ENCODE data around the gene KLHL21.

DNA sequence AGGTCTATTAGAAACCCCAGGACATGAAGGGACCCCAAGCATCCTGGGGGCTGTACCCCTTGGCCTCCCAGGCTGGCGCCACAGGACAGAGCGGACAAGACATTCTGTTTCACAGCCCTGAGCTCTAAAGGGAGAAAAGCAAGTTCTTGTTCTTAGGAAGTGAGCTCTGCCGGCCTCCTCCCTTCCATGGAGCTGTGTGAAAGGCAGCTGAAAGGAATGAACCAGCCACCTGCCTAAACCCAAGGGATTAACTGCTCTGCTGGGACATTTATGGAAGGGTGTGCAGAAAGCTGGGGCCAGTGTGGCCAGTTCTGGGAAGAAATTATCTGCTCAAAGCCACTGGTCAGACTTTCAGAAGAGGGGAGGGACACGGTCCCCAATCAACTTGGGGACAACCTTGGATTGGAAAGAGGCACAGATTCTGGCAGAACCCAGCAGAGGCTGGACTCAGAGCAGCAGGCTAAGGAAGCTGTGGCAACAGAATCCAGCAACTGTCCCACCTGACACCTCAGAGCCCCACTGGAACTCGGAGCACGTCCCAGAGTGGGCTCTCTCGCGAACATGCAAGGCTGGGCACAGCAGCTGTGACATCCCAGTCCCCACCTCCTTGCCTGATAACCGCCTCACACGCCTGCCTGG lies 2.1 kb downstream of the KLHL21 start:
- TF ChIP-seq POLR2A (IDR thresholded peaks at IDR 0.05; ENCODE audit: low read depth, low read length) (no peak), RFX5 (IDR thresholded peaks at IDR 0.05; ENCODE audit: low read depth, low read length) (no peak), CEBPB (IDR thresholded peaks at IDR 0.05; ENCODE audit: low read depth, low read length) (no peak), NFE2L2 (IDR thresholded peaks at IDR 0.05; ENCODE audit: low read depth, low read length) (no peak), SMC3 (IDR thresholded peaks at IDR 0.05; ENCODE audit: low read depth, low read length) (no peak), RAD21 (IDR thresholded peaks at IDR 0.05; ENCODE audit: low read length) (no peak), BHLHE40 (IDR thresholded peaks at IDR 0.05; ENCODE audit: low read depth, low read length) (no peak), CHD1 (IDR thresholded peaks at IDR 0.05; ENCODE audit: low read depth, low read length) (no peak), MAFK (IDR thresholded peaks at IDR 0.05; ENCODE audit: low read depth, low read length) (no peak), RCOR1 (IDR thresholded peaks at IDR 0.05; ENCODE audit: insufficient replicate concordance, low read length) (no peak), FOS (IDR thresholded peaks at IDR 0.05; ENCODE audit: low read depth, low read length) (no peak), MXI1 (IDR thresholded peaks at IDR 0.05; ENCODE audit: borderline replicate concordance, low read depth, low read length) (no peak)
- TF ChIP-seq, protein P1, sequence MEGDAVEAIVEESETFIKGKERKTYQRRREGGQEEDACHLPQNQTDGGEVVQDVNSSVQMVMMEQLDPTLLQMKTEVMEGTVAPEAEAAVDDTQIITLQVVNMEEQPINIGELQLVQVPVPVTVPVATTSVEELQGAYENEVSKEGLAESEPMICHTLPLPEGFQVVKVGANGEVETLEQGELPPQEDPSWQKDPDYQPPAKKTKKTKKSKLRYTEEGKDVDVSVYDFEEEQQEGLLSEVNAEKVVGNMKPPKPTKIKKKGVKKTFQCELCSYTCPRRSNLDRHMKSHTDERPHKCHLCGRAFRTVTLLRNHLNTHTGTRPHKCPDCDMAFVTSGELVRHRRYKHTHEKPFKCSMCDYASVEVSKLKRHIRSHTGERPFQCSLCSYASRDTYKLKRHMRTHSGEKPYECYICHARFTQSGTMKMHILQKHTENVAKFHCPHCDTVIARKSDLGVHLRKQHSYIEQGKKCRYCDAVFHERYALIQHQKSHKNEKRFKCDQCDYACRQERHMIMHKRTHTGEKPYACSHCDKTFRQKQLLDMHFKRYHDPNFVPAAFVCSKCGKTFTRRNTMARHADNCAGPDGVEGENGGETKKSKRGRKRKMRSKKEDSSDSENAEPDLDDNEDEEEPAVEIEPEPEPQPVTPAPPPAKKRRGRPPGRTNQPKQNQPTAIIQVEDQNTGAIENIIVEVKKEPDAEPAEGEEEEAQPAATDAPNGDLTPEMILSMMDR (conservative IDR thresholded peaks at IDR 0.05; ENCODE audit: low read depth, low read length) = no peak
- TF ChIP-seq, protein P2, sequence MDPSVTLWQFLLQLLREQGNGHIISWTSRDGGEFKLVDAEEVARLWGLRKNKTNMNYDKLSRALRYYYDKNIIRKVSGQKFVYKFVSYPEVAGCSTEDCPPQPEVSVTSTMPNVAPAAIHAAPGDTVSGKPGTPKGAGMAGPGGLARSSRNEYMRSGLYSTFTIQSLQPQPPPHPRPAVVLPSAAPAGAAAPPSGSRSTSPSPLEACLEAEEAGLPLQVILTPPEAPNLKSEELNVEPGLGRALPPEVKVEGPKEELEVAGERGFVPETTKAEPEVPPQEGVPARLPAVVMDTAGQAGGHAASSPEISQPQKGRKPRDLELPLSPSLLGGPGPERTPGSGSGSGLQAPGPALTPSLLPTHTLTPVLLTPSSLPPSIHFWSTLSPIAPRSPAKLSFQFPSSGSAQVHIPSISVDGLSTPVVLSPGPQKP (IDR thresholded peaks at IDR 0.05; ENCODE audit: borderline replicate concordance, low read depth, low read length) = no peak
